GM12878 (cell line): Measurements from ENCODE around the gene PMF1. TPM values are rescaled to one million over a fixed set of nuclear protein-coding genes. Genes with fewer than 3 reads are reported as not detected.
"Not testable (repeated sequence)": the region's sequence is repeated elsewhere in the genome, so short reads cannot be mapped to it uniquely, and the experiment has no call there.

Experiments
- ATAC-seq: fragments of 200-7000 bp; cut with Tn5 transposase; 3 replicates; pipeline ENCODE4 v1.9.1; 2020; ENCODE audit warnings: mild to moderate bottlenecking, moderate library complexity
- BruUV-seq: library from RNA; stranded (reverse); fragments of 400-500 nt; replicated peaks from 2 replicates; lab custom pipeline; 2021; lab: Mats Ljungman, UMichigan
- CTCF ChIA-PET: fragments of 300-600 bp; sonication (Branson Sonifier 250); formaldehyde crosslinking; extraction: SDS; loops from one replicate; lab custom pipeline; 2021; ENCODE audit warnings: inconsistent platforms; lab: Yijun Ruan, JAX
- POLR2A ChIA-PET: fragments of 350-600 bp; formaldehyde crosslinking; extraction: SDS; loops from one replicate; lab custom pipeline; 2021; ENCODE audit warnings: inconsistent platforms; lab: Charles Lee
- RAD21 ChIA-PET: fragments of 300-600 bp; sonication (Branson Sonifier 250); formaldehyde crosslinking; loops from one replicate; lab custom pipeline; 2023; ENCODE audit warnings: antibody characterized with exemption; ENCODE audit not compliant: unreplicated experiment; lab: Charles Lee
- SMC1A ChIA-PET: fragments of 300-600 bp; sonication (Branson Sonifier 250); formaldehyde crosslinking; loops from one replicate; lab custom pipeline; 2023; ENCODE audit not compliant: unreplicated experiment, uncharacterized antibody; lab: Charles Lee
- DNase-seq: peaks from one replicate; pipeline ENCODE4 v3.0.0-alpha.2; 2011; ENCODE audit warnings: low read depth, low spot score
- FAIRE-seq: peaks from 3 replicates; lab custom pipeline; 2011; peaks lifted over from hg19 to GRCh38; lab: Jason Lieb, UNC
- H2AFZ ChIP-seq: 2 replicates; pipeline ENCODE4 v1.6.0; 2011; ENCODE audit warnings: low read depth, low read length, control low read depth; ENCODE audit not compliant: control insufficient read depth
- H3K27ac ChIP-seq: 2 replicates; pipeline ENCODE4 v1.5.1; 2011; ENCODE audit warnings: control low read depth; ENCODE audit not compliant: control insufficient read depth, insufficient read depth
- H3K27me3 ChIP-seq, 2 experiments: replicated peaks in 1 of 2; 2 replicates each; pipeline versions ENCODE4 v1.6.0 to v1.6.1; 2011; ENCODE audit warnings: low read length in 1 of 2; ENCODE audit not compliant: control insufficient read depth in 2 of 2, insufficient read depth in 2 of 2
- H3K36me3 ChIP-seq, 2 experiments: 2 replicates each; pipeline ENCODE4 v1.5.1; 2011; ENCODE audit warnings: low read length in 1 of 2; ENCODE audit not compliant: control insufficient read depth in 2 of 2, insufficient read depth in 2 of 2
- H3K4me1 ChIP-seq: 2 replicates; pipeline ENCODE4 v1.6.1; 2011; ENCODE audit warnings: mild to moderate bottlenecking, low read length, moderate library complexity, mixed read lengths; ENCODE audit not compliant: control insufficient read depth, insufficient read depth
- H3K4me2 ChIP-seq: 2 replicates; pipeline ENCODE4 v1.6.0; 2011; ENCODE audit warnings: control low read depth; ENCODE audit not compliant: control insufficient read depth, insufficient read depth
- H3K4me3 ChIP-seq: fragments of 200-600 bp; sonication (generic); 2 replicates; pipeline ENCODE4 v1.5.1; 2016
- H3K79me2 ChIP-seq: 2 replicates; pipeline ENCODE4 v1.6.0; 2011; ENCODE audit warnings: low read length; ENCODE audit not compliant: control insufficient read depth, insufficient read depth
- H3K9ac ChIP-seq: 2 replicates; pipeline ENCODE4 v1.8.0; 2011; ENCODE audit warnings: low read length, control low read depth, mixed read lengths; ENCODE audit not compliant: control insufficient read depth, insufficient read depth
- H3K9me3 ChIP-seq: replicated peaks from 3 replicates; pipeline ENCODE4 v1.5.1; 2011; ENCODE audit warnings: mild to moderate bottlenecking, low read length; ENCODE audit not compliant: control insufficient read depth, insufficient read depth
- H4K20me1 ChIP-seq: 2 replicates; pipeline ENCODE4 v1.6.0; 2011; ENCODE audit not compliant: control insufficient read depth, insufficient read depth
- BMI1 ChIP-seq: fragments of 450-650 bp; IDR thresholded peaks from 2 replicates; pipeline ENCODE4 v1.6.1; 2016; ENCODE audit warnings: mild to moderate bottlenecking, moderate library complexity, borderline replicate concordance
- CBX5 ChIP-seq: sonication (generic); IDR thresholded peaks from 2 replicates; pipeline ENCODE4 v1.6.1; 2016; ENCODE audit warnings: low read depth, moderate library complexity, mild to moderate bottlenecking, inconsistent platforms
- EP300 ChIP-seq, 2 experiments: fragments of 150-350 bp in 1 of 2; IDR thresholded peaks; 2 replicates each; pipeline ENCODE4 v1.6.1; 2011 to 2012; ENCODE audit warnings: low read depth in 2 of 2, low read length in 2 of 2, borderline replicate concordance in 1 of 2, improper control_type of control experiment in 1 of 2, inconsistent platforms in 1 of 2; ENCODE audit not compliant: control insufficient read depth in 1 of 2
- FOS ChIP-seq: IDR thresholded peaks from 3 replicates; pipeline ENCODE4 v1.6.1; 2011; ENCODE audit warnings: borderline replicate concordance; ENCODE audit not compliant: insufficient read length; ENCODE audit errors: extremely low read depth
- FOXM1 ChIP-seq: IDR thresholded peaks from 2 replicates; pipeline ENCODE4 v1.6.1; 2012; ENCODE audit warnings: low read depth, mild to moderate bottlenecking, inconsistent platforms, low read length, moderate library complexity
- HDAC6 ChIP-seq: fragments of 200-600 bp; sonication (generic); IDR thresholded peaks from one replicate; pipeline ENCODE4 v1.8.0; 2017; ENCODE audit warnings: antibody characterized with exemption; ENCODE audit not compliant: unreplicated experiment
- IKZF2 ChIP-seq, 2 experiments: fragments of 450-650 bp; IDR thresholded peaks; 2 replicates each; pipeline ENCODE4 v1.6.1; 2017; ENCODE audit warnings: mild to moderate bottlenecking in 2 of 2, moderate library complexity in 2 of 2
- MLLT1 ChIP-seq: fragments of 450-650 bp; IDR thresholded peaks from 2 replicates; pipeline ENCODE4 v1.6.1; 2016; ENCODE audit warnings: mild to moderate bottlenecking
- MXI1 ChIP-seq: fragments of 150-350 bp; IDR thresholded peaks from 2 replicates; pipeline ENCODE4 v1.6.1; 2011; ENCODE audit warnings: low read depth, mild to moderate bottlenecking, inconsistent platforms, low read length, improper control_type of control experiment
- PAX8 ChIP-seq: fragments of 450-650 bp; IDR thresholded peaks from 2 replicates; pipeline ENCODE4 v1.6.1; 2017; ENCODE audit warnings: mild to moderate bottlenecking, moderate library complexity
- POLR2A ChIP-seq: IDR thresholded peaks from 2 replicates; pipeline ENCODE4 v1.6.1; 2011; ENCODE audit warnings: low read depth, mild to moderate bottlenecking, low read length
- POU2F2 ChIP-seq: IDR thresholded peaks from 3 replicates; pipeline ENCODE4 v1.6.1; 2011; ENCODE audit warnings: low read depth, mild to moderate bottlenecking, low read length, borderline replicate concordance
- RAD51 ChIP-seq: fragments of 450-650 bp; IDR thresholded peaks from 2 replicates; pipeline ENCODE4 v1.6.1; 2016; ENCODE audit warnings: moderate library complexity, mild to moderate bottlenecking, inconsistent platforms
- SMC3 ChIP-seq: IDR thresholded peaks from 2 replicates; pipeline ENCODE4 v1.6.1; 2011; ENCODE audit warnings: low read length, improper control_type of control experiment, borderline replicate concordance
- TARDBP ChIP-seq: IDR thresholded peaks from 2 replicates; pipeline ENCODE4 v1.6.1; 2016; ENCODE audit warnings: borderline replicate concordance
- YY1 ChIP-seq: IDR thresholded peaks from 2 replicates; pipeline ENCODE4 v1.6.1; 2011; ENCODE audit warnings: low read depth, mild to moderate bottlenecking, low read length
- ZNF24 ChIP-seq: fragments of 450-650 bp; IDR thresholded peaks from 2 replicates; pipeline ENCODE4 v1.6.1; 2017; ENCODE audit warnings: antibody characterized with exemption, mild to moderate bottlenecking
- WGBS: methylation state at CpG from one replicate; pipeline ENCODE4 v1.1.6; 2016; ENCODE audit warnings: low lambda C conversion rate; ENCODE audit not compliant: insufficient replicate concordance, insufficient coverage; ENCODE audit errors: missing lambda C conversion rate; 5-methylcytosine and 5-hydroxymethylcytosine counted together
- in situ Hi-C: fragments of 300-500 bp; cut with MboI; formaldehyde crosslinking; loops from 9 replicates; pipeline ENCODE4 v1.14.3; 2018; ENCODE audit warnings: mixed read lengths
- intact Hi-C: fragments of 100-400 bp; cut with micrococcal nuclease; formaldehyde crosslinking; loops from one replicate; pipeline ENCODE4 v1.14.2; 2022; ENCODE audit not compliant: unreplicated experiment
- polyA plus RNA-seq, 11 experiments: library from polyadenylated mRNA; depleted of rRNA in 4 of 11; unstranded in 6 of 11; stranded (reverse) in 5 of 11; fragments of >200 nt; fragmentation: Nextera tagmentation in 4 of 11; fragmentation: Illumina TruSeq in 1 of 11; extraction: Ambion mirVana in 4 of 11; extraction: Trizol in 1 of 11; gene quantifications; 1 replicate in 1 of 11; 2 replicates in 10 of 11; pipeline versions ENCODE4 v1.2.1 to v1.2.3, GENCODE V29; 2011 to 2016; ENCODE audit warnings: inconsistent platforms in 2 of 11, missing spikeins in 2 of 11, low read depth in 1 of 11
- total RNA-seq, 4 experiments: library from RNA; depleted of rRNA in 3 of 4; stranded (reverse); fragments of >200 nt in 3 of 4; fragmentation: Illumina TruSeq in 1 of 4; extraction: Trizol in 1 of 4; gene quantifications; 2 replicates each; pipeline versions ENCODE4 v1.2.1 to v1.2.3, GENCODE V29; 2013 to 2021

PMF1 gene
- total and polyA plus RNA-seq, 10 of the 15 experiments (the other 5 are each of a cell fraction or from before 2014, with no cell fraction given): 6.7 to 105 (median 67.3) TPM

GRCh38 chr1:156180471-156180870, 32.3 kb upstream of the PMF1 start:
- no peaks in the 10 kb centered on the region for H3K79me2 ChIP-seq
- H3K4me1 ChIP-seq: no peaks in the 10 kb centered on the region; the same call in 1 of the 2 replicates
- ChIA-PET CTCF (no interaction called here), POLR2A (interaction anchor here (0.5 kb wide), 1 partner anchor 908 kb away, joined by 5 read pairs; no protein-coding TSS in a partner anchor), SMC1A (interaction anchor here (0.7 kb wide), 1 partner anchor 33 kb away, joined by 4 read pairs; no protein-coding TSS in a partner anchor), RAD21 (interaction anchor here (0.6 kb wide), 1 partner anchor 13 kb away, joined by 3 read pairs; no protein-coding TSS in a partner anchor)
- FAIRE-seq (no peak), DNase-seq (no peak), ATAC-seq (no peak)
- BruUV-seq: no TSS peak
- H4K20me1 ChIP-seq: no peaks in the 10 kb centered on the region
- H3K4me2 ChIP-seq: no peak overlapping the region
- H3K9ac ChIP-seq: no peak overlapping the region
- H2AFZ ChIP-seq: no peak overlapping the region
- in situ Hi-C loops: no loop called here
- H3K27ac ChIP-seq: no peak overlapping the region
- peaks cover 6 to 13% of the 10 kb centered on the region in 2 experiments for H3K36me3 ChIP-seq
- H3K27me3 ChIP-seq: no peaks in the 10 kb centered on the region
- WGBS: 98% methylated on average over 3 of the region's 3 CpGs
- no peak overlapping the region for H3K4me3 ChIP-seq
- intact Hi-C loops: no loop called here
- no peaks in the 10 kb centered on the region for H3K9me3 ChIP-seq
- TF ChIP-seq FOXM1 (no peak), FOS (no peak), EP300 (IDR thresholded peaks at IDR 0.05; ENCODE audit: borderline replicate concordance in 1 of 2, control insufficient read depth in 1 of 2, low read depth in 2 of 2, low read length in 2 of 2) (no peak), SMC3 (no peak), MLLT1 (no peak), PAX8 (no peak), POU2F2 (no peak), HDAC6 (no peak), IKZF2 (IDR thresholded peaks at IDR 0.05) (no peak), RAD51 (no peak), BMI1 (no peak), MXI1 (no peak), YY1 (no peak), TARDBP (no peak), POLR2A (no peak), ZNF24 (no peak), CBX5 (no peak)

- H3K9me3 ChIP-seq, intact Hi-C loops, DNase-seq, POLR2A ChIA-PET, BruUV-seq, H2AFZ ChIP-seq, H3K79me2 ChIP-seq, H3K27ac ChIP-seq, FAIRE-seq, RAD21 ChIA-PET, H3K4me2 ChIP-seq, H3K9ac ChIP-seq, H4K20me1 ChIP-seq, H3K27me3 ChIP-seq, H3K4me1 ChIP-seq, ATAC-seq, H3K36me3 ChIP-seq, SMC1A ChIA-PET, in situ Hi-C loops, CTCF ChIA-PET, H3K4me3 ChIP-seq: not testable (repeated sequence)
- WGBS: 73% methylated on average over 8 of the region's 8 CpGs
These were observed 31.3 kb upstream of the PMF1 start for GRCh38 chr1:156181391-156181924.
